Progenitor cell of endocrine pancreas (in vitro differentiated cells): ENCODE measurements around the gene MYL3. TPM values are rescaled to one million over a fixed set of nuclear protein-coding genes. Genes with fewer than 3 reads are reported as not detected.
A peak's percentile ranks its signal among the peaks of the same experiment; 100 is the strongest.
"Not testable (repeated sequence)": the region's sequence is repeated elsewhere in the genome, so short reads cannot be mapped to it uniquely, and the experiment has no call there.

Experiments
- DNase-seq: peaks from one replicate; pipeline ENCODE4 v3.0.0; 2021; ENCODE audit warnings: low spot score; ENCODE audit not compliant: unreplicated experiment
- H3K27ac Mint-ChIP-seq: 2 replicates; pipeline ENCODE4 v1.8.0; 2021; ENCODE audit warnings: mild to moderate bottlenecking, moderate library complexity, mixed read lengths
- H3K27me3 Mint-ChIP-seq: 2 replicates; pipeline ENCODE4 v1.8.0; 2021; ENCODE audit warnings: mixed read lengths
- H3K36me3 Mint-ChIP-seq: 2 replicates; pipeline ENCODE4 v1.8.0; 2022; ENCODE audit warnings: mixed read lengths; ENCODE audit not compliant: insufficient read depth
- H3K4me1 Mint-ChIP-seq: 2 replicates; pipeline ENCODE4 v1.8.0; 2021; ENCODE audit warnings: low read depth, mixed read lengths
- H3K4me3 Mint-ChIP-seq: 2 replicates; pipeline ENCODE4 v1.8.0; 2021; ENCODE audit warnings: low read depth, mild to moderate bottlenecking, moderate library complexity, mixed read lengths
- H3K9me3 Mint-ChIP-seq: 2 replicates; pipeline ENCODE4 v1.8.0; 2021; ENCODE audit warnings: low read depth, mixed read lengths
- CTCF ChIP-seq: fragments of 200-600 bp; sonication (generic); IDR thresholded peaks from one replicate; pipeline ENCODE4 v1.5.0; 2021; ENCODE audit warnings: antibody characterized with exemption, mild to moderate bottlenecking; ENCODE audit not compliant: unreplicated experiment
- long read RNA-seq: library from polyadenylated mRNA; unstranded; transcript quantifications from one replicate; pipeline ENCODE4 v2.0.0, GENCODE V29; 2020
- total RNA-seq: library from RNA; stranded (reverse); gene quantifications from 2 replicates; pipeline ENCODE4 v1.2.1, GENCODE V29; 2021

MYL3 gene
- 0.33 TPM in 1 of 2 replicates, not detected in the other for total RNA-seq
- long read RNA-seq = 0 reads

- no peak for TF ChIP-seq CTCF
- H3K4me3 Mint-ChIP-seq = no peak within 1 kb of the TSS
- no peak for DNase-seq
These were observed at the start of gene MYL3 for GRCh38 chr3:46863261-46863782. TSS of gene MYL3 (minus strand) at chr3:46863444. CDS start at chr3:46863390, 54 bp downstream.

GRCh38 chr3:46912986-46913385 lies 49.7 kb upstream of the MYL3 start:
- Mint-ChIP-seq H3K36me3 (peaks cover 14% of the 10 kb centered on the region), H3K4me3 (no peak overlapping the region), H3K27ac (no peak overlapping the region), H3K9me3 (peaks cover 4% of the 10 kb centered on the region), H3K27me3 (no peaks in the 10 kb centered on the region), H3K4me1 (no peaks in the 10 kb centered on the region)
- no peak for TF ChIP-seq CTCF
- DNase-seq = no peak

More at GRCh38 chr3:46863261-46863782, at the start of gene MYL3:
- Mint-ChIP-seq H3K36me3 (no peaks in the 10 kb centered on the region), H3K4me1 (peaks cover 5% of the 10 kb centered on the region), H3K27me3 (peaks cover 19% of the 10 kb centered on the region), H3K27ac (no peak within 1 kb of the TSS), H3K9me3 (no peaks in the 10 kb centered on the region)

GRCh38 chr3:46910914-46911313 lies 47.7 kb upstream of the MYL3 start:
- not testable (repeated sequence) for H3K27me3 Mint-ChIP-seq, H3K4me1 Mint-ChIP-seq, DNase-seq, H3K4me3 Mint-ChIP-seq, H3K9me3 Mint-ChIP-seq, H3K36me3 Mint-ChIP-seq
- H3K27ac Mint-ChIP-seq = peak overlapping the region; percentile 40

- Mint-ChIP-seq H3K36me3 (peaks cover 2% of the 10 kb centered on the region), H3K27ac (no peak overlapping the region), H3K4me1 (no peaks in the 10 kb centered on the region), H3K4me3 (no peak overlapping the region), H3K9me3 (no peaks in the 10 kb centered on the region), H3K27me3 (peaks cover 4% of the 10 kb centered on the region)
- TF ChIP-seq CTCF = no peak
- DNase-seq = no peak
These were observed 47.0 kb upstream of the MYL3 start for GRCh38 chr3:46910166-46910760.

GRCh38 chr3:46909535-46910161 lies 46.4 kb upstream of the MYL3 start:
- Mint-ChIP-seq H3K4me3 (no peak overlapping the region), H3K27ac (no peak overlapping the region), H3K27me3 (peaks cover 4% of the 10 kb centered on the region), H3K36me3 (peaks cover 2% of the 10 kb centered on the region), H3K9me3 (no peaks in the 10 kb centered on the region), H3K4me1 (no peaks in the 10 kb centered on the region)
- peak; percentile 78 for DNase-seq
- TF ChIP-seq CTCF = peak; percentile 92
